Cardiac fibroblast (primary cell): Measurements from ENCODE around the gene HBEGF.

Experiments
- DNase-seq, 2 donors: peaks; one replicate each; pipeline versions ENCODE4 v3.0.0 to v3.0.0-alpha.2; 2010; ENCODE audit warnings: low read depth in 2 of 2
- H3K4me3 ChIP-seq, 2 donors: replicated peaks in 1 of 2; 1 replicate in 1 of 2; 2 replicates in 1 of 2; pipeline ENCODE4 v1.5.1; 2011; ENCODE audit warnings: low read depth in 2 of 2, low read length in 2 of 2, mild to moderate bottlenecking in 2 of 2, moderate library complexity in 1 of 2
- CTCF ChIP-seq: IDR thresholded peaks from one replicate; pipeline ENCODE4 v1.5.1; 2011; ENCODE audit warnings: low read depth, mild to moderate bottlenecking, low read length, inconsistent platforms

HBEGF gene

GRCh38 chr5:140321796-140322195 is 24.6 kb downstream of the HBEGF start:
- DNase-seq: no peak
- H3K4me3 ChIP-seq: no peak overlapping the region
- TF ChIP-seq CTCF: no peak

DNA sequence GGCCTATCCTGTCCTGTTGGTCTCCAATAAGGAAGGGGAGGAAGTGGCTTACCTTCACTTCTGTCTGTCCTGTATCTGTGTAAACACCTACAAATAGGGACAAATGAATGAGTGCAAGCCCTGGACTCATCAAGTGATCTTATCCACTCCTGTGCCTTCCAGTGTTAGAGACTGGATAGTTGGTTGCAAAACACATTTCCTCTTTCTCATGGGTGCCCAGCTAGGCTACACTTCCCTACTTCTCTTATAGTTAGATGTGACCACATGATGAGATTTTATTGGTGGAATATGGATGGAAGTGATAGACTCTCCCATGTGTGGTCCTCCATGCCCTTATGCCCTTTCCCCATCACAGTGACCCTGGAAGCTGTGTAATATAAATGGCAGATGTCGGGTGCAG is 26.6 kb downstream of the HBEGF start:
- no peak overlapping the region for H3K4me3 ChIP-seq
- TF ChIP-seq CTCF: no peak
- no peak for DNase-seq

DNA sequence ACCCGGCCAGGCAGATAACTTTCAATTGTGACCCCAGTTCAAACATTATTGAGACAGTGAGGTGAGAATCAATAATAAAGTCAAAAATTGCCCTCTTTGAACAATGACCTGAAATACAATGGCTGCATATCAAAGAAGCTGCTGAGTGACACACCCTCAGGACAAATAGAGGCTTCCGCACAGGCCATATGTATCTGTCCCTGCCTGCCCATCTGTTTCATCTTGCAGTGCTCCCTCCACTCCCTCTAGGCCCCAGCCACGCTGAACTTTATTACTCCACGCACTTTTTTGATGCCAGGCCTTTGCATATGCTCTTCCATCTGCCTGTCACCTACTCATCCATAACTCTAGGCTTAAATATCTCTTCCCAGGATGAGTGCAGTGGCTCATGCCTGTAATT is 27.6 kb downstream of the HBEGF start:
- DNase-seq: no peak
- H3K4me3 ChIP-seq: no peak overlapping the region
- no peak for TF ChIP-seq CTCF

- no peak for TF ChIP-seq CTCF
- H3K4me3 ChIP-seq: no peak overlapping the region
- DNase-seq: peak; percentile 47 to 80
These were observed 28.5 kb downstream of the HBEGF start for GRCh38 chr5:140317859-140318258.

GRCh38 chr5:140312791-140313189 is 33.6 kb downstream of the HBEGF start:
- no peak for DNase-seq
- no peak overlapping the region for H3K4me3 ChIP-seq
- TF ChIP-seq CTCF: no peak

DNA sequence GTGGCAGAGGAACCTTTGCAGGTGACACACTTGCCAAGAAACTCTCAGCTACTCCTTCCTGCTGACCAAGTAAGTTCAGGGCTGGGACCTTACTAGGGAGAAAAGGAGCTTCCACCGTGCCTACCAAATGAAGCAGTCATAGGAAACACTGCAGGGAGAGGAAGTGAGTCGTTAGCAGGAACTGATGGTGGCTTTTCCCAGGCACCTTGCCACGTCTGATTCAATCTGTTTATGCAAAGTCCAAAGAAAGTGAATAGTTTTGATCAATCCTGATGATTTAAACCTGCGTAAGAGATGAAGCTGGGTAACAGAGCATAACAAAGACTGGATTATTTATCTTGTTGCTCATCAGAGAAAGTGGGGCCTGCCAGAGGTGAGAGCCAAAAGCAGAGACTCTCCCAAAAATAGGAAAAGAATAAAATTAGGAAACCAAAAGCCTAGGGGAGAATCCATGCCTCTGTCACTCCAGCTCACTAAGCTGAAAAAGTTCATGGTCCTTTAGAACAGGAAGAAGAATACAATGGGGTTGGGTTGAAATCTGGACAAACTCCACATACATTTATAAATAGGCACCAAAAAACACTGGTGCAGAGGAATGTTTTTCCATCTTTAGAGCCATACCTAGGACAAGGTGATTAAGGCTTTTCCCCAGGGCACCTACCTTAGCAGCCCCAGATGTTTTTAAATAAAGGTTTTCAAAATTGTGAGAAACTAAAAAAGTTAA is 34.2 kb downstream of the HBEGF start:
- no peak for TF ChIP-seq CTCF
- DNase-seq: peak; percentile 81 to 99
- H3K4me3 ChIP-seq: no peak overlapping the region

- no peak overlapping the region for H3K4me3 ChIP-seq
- DNase-seq: peak; percentile 86 to 94
- no peak for TF ChIP-seq CTCF
These were observed 35.4 kb downstream of the HBEGF start for GRCh38 chr5:140311011-140311467.
